HG03439 (cell line): Measurements from ENCODE around the gene WWTR1.

Experiments
- ATAC-seq: cut with Tn5 transposase; IDR thresholded peaks from one replicate; pipeline ENCODE4 v1.9.1; 2021; ENCODE audit warnings: mild to moderate bottlenecking, moderate library complexity; ENCODE audit not compliant: unreplicated experiment

WWTR1 gene

DNA sequence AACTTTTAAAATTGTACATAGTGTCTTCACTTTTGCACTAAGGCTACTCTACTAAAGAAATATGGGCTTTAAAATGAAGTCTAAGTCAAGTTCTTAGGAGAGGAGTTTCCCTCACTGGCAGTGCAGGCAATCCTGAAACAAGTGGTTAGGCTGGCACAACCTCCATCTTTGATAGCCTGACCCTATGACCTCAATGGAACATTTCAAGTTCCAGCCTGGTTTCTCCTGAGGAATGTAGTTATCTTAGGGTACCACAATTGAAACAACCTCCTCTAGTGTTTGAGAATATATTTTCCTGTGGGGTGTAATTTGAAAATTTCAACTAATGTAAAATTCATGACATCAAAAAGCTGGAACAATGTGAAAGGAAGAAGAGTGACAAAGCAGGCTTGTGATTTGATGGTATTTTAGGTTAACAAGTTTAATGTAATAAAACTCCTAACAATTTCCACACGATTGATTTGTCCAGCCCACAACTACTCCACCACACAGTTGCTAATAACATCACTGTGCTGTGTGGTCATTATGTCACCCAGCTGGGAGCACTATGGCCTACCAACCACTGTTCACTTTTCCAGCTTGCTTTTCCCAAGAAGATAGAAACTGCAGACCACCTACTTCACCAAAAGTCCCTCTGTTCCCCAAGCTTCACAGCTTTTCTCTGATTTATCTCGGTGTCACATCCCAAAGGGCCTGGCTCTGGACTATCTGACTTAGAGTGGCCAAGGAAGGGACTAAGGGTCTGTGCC lies 1.8 kb downstream of the WWTR1 start:
- ATAC-seq, result no peak

- no peak for ATAC-seq
Observed at GRCh38 chr3:149654188-149654601, 3.6 kb downstream of the WWTR1 start.

DNA sequence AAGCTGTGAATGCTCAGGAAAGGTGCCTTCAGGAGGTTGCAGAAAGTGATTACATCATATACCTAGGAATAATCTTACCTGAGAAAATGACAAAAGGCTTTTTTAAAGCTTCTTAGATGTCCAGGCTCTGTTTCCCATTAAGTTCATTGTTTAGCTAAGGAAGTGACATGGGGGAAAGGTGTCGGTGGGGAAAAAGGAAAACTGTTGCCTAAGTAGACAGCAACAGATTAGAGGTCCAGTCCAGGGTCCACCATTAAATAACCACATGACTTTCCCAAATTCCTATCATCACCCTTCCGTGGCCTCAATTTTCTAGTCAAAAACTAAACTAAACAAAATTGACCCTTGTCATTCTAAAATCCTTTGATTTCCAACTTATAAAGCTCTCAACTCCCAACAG lies 4.3 kb downstream of the WWTR1 start:
- ATAC-seq, result no peak

- no peak for ATAC-seq
Observed at GRCh38 chr3:149653136-149653535, 4.7 kb downstream of the WWTR1 start.

- no peak for ATAC-seq
Observed at GRCh38 chr3:149650828-149651227, 7.0 kb downstream of the WWTR1 start.

DNA sequence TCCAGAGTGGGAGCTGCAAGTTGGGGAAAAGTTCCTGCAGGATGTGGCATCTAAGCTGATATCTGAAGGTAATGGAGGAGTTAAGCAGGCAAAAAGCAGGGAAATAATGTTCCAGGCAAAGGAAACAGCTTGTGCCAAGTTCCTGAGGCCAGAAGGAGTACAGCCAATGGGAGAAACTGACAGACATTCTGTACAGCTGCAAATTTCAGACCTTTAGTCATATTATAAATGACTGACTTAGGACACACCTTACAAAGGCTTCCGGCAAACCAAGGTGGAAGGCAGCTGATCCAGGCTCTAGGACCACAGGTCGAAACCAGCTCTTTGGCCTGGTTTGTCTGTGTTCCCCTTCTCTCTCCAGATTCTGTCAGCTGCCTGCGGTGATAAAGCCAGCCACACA lies 9.3 kb downstream of the WWTR1 start:
- ATAC-seq, result no peak

GRCh38 chr3:149647812-149648211 lies 10.0 kb downstream of the WWTR1 start:
- no peak for ATAC-seq

DNA sequence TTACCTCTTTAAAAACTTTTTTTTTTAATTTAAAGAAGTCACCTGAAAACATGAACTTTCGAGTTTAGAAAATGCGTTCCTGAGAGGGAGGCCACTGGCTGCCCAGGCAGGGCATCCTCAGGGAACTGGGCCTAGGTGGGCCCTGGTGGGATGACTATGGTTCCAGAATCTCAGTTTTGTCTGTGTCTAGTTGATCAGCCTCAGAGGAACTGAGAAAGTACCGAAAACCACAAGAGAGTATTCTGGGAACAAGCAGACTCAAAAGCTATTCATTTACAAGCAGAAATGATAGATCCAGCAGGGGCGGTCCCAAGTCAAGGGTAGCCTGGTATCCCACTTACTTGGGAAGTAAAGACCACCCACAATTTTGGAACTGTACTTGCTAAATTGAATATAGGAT lies 10.5 kb downstream of the WWTR1 start:
- ATAC-seq, result peak; percentile 71

DNA sequence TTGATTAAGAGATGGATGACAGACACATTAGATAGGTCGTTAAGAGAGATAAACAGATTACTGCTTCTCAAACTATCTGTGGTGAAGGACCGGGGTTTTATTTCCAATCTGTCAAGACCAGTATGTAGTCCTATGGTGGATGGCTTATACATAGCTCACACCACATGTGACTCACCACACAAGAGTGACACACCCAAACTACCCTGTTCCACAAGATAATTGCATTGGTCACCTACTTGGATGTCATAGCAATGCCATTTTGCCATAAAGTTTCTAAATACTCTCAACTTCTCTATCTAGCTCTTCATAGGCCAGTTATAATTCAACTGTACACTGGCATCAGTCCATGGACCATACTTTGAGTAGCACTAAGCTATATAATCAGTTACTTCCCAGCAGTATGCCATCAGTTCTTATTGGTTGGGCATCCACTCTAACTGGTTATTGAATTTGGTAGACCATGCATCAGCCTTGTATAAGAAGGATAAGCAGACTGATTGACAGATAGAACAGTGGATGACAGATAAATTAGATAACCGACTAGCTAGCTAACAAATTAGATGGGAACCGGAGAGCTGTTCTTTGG lies 11.6 kb downstream of the WWTR1 start:
- no peak for ATAC-seq

DNA sequence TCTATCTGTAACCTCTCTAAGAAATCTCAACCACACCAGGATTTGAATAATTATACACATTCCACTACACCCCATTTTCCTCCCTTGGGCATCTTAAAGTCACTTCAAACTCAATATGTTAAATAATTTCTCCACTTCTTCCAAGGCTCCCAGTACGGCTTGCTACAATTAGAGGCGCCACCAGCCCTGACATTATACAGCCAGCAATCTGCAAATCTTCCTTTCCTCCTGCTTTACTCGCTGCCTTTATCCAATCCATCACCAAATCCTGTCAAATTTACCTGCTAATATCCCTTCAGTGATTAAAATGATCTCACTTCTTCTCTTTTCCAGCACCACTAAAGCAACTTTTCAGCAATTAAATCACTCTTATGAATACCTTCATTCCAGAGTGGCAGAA lies 13.9 kb downstream of the WWTR1 start:
- ATAC-seq, result no peak

DNA sequence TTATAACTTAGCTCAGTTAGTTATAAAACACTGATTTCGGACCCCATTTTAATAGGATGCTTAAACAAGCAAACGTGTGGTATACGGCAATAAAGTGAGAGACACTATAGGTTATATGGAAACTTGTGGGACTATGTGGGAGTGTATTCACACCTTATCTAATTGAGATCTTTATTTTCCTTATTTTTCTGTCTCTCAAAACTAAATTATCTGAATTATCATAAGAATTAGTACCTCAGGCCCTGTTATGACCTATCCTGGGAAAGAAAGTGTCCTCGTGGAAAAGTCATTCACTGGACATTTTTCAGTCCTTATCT lies 14.4 kb downstream of the WWTR1 start:
- ATAC-seq, result no peak

GRCh38 chr3:149640976-149641728 lies 16.7 kb downstream of the WWTR1 start:
- no peak for ATAC-seq

GRCh38 chr3:149639093-149639486 lies 18.7 kb downstream of the WWTR1 start:
- no peak for ATAC-seq

DNA sequence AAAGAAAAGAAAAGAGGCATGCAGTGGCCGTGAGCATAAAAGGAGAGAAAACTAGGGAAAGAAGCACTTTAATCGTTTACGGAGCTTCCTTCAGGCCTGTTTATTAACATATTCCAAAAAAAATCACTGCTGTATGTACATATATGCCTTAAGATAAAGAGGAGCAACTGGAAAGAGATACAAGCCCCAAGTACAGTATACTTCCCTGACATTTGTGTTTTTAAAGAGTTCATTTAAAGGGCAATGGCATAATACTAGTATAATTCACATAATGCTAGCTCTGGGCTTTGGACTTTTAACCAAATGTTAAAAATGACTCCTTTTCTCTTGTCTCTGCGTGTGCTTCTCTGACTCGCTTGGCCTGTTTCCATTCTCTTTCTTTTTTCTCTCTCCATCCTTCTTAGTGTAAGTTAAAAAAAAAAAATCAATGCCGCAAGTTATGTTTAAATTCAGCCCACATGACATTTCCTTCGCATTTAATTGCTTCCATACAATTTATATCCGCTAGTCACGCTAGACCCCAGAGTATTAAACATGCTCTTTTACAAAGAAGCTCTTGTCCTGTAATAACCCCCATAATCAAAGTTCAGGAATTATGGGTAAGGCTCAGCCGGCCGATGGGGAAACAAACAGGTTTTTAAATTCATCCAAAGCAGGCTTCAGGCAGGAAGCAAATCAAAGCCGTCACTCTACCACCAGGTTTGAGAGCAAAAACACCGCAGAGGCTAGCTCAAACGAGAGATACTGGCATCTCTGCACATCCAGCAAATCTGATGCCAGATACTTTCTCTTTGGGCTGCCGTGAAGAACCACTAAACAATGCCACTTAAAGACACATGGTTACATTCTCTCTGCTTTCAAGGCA lies 19.4 kb downstream of the WWTR1 start:
- no peak for ATAC-seq

GRCh38 chr3:149635396-149635795 lies 22.4 kb downstream of the WWTR1 start:
- ATAC-seq, result no peak

GRCh38 chr3:149634573-149634972 lies 23.3 kb downstream of the WWTR1 start:
- no peak for ATAC-seq

- ATAC-seq, result no peak
Observed at GRCh38 chr3:149634072-149634471, 23.8 kb downstream of the WWTR1 start.

DNA sequence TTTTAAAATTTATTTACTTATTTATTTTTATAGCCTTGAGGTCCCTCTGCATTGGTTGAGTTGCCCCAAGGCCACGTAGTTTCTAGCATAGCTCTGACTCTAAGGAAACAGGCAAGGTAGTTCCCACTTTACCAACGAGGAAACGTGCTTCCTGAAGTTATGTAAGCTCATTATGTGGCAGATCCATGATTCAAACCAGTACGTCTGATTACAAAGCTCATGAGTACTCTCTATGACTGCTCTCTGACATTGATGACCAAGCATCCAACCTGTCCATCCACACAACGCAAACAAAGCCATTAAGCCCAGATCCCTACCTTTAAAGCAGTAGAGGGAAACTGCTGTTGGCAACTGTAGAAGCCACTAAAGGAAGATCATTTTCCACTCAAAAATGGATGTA lies 25.6 kb downstream of the WWTR1 start:
- no peak for ATAC-seq

DNA sequence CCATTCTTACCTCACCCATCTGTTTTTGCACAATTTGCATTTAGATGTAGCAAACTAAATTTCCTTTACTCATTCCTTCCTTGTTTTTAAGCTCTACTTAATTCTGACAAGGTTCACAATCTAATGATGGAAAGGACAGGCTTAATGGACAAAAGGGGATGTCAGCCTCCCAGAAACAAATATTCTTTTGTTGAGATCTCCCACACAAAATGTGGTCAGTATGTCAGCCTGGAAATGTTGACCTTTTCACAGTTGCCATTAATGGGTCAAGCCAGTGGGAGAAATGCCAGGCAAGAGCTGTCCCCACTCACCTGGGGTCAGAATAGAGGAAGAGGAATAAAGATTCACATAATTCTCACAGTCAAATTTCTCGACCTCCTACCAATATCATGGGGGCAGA lies 27.0 kb downstream of the WWTR1 start:
- no peak for ATAC-seq

DNA sequence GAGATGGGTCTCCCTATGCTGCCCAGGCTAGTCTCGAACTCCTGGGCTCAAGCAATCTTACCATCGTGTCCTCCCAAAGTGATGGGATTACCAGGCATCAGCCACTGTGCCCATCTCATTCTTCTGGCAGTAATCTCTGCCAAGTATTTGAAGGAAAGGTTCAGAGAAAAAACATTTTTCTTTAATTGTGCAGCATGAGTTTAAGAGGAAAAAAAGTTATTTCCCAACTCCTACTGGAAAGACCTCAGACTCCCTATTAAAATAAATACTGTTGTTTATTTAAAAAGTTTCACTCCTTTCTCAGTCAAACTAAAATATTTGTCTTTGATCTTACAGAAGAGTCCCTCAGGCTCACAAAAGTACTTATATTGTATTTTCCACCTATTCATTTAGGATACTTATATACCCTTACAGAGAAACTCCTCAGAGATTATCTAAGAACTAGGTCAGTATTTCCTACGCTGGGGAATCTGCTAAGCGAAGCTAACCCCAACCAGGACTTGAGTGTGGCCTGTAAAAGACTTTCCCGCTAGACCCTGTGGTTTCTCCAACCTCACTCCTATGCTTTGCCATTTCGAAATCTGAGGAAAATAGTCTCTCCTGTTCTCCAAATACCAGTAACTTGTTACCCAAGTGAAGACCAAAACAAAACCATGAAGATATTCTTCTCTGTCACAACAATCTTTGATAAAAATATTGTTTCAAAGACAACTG lies 28.7 kb downstream of the WWTR1 start:
- ATAC-seq, result no peak

DNA sequence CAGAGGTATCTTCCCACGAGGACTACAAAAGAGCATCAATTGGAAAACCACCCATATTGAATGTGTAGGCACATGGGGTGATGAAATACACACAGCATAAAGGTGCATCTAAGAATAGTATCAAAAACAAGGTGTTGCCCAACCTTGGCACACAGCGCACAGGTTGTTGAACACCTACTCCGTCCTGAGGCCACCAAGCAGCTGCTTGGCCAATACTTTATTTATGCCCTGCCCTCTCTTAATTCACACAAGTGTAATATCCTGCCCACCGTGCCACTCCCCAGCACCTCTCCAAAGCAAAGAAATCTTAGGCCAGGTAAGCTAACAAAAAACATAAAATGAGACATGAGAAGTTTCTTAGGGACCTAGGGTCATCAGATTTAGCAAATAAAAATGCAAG lies 31.2 kb downstream of the WWTR1 start:
- ATAC-seq, result no peak
